Aorta (tissue), 5 donors: ENCODE data around the gene TCL1B. TPM values are rescaled to one million over a fixed set of nuclear protein-coding genes. Genes with fewer than 3 reads are reported as not detected.

Experiments
- ATAC-seq: fragments of 200-7000 bp; cut with Tn5 transposase; one replicate; pipeline ENCODE4 v1.9.1; 2022; ENCODE audit warnings: moderate library complexity; ENCODE audit not compliant: low FRiP score
- DNase-seq, 2 donors: peaks; one replicate each; pipeline ENCODE4 v3.0.0-alpha.2; 2020
- H3K27ac ChIP-seq, 2 donors: one replicate each; pipeline ENCODE4 v1.5.1; 2013; ENCODE audit warnings: low read length in 2 of 2, mild to moderate bottlenecking in 2 of 2, moderate library complexity in 2 of 2, control low read depth in 1 of 2, inconsistent platforms in 1 of 2, low read depth in 1 of 2
- H3K27me3 ChIP-seq, 2 donors: one replicate each; pipeline ENCODE4 v1.6.1; 2013; ENCODE audit warnings: control low read depth in 1 of 2, low read length in 1 of 2, mild to moderate bottlenecking in 1 of 2, moderate library complexity in 1 of 2; ENCODE audit not compliant: insufficient read depth in 2 of 2, control insufficient read depth in 1 of 2
- H3K36me3 ChIP-seq, 2 donors: one replicate each; pipeline ENCODE4 v1.6.1; 2013; ENCODE audit warnings: control low read depth in 1 of 2, low read length in 1 of 2, mild to moderate bottlenecking in 1 of 2; ENCODE audit not compliant: insufficient read depth in 2 of 2, control insufficient read depth in 1 of 2
- H3K4me1 ChIP-seq, 2 donors: one replicate each; pipeline ENCODE4 v1.6.1; 2013; ENCODE audit warnings: low read length in 2 of 2, control low read depth in 1 of 2, mild to moderate bottlenecking in 1 of 2, moderate library complexity in 1 of 2; ENCODE audit not compliant: insufficient read depth in 2 of 2, control insufficient read depth in 1 of 2
- H3K4me3 ChIP-seq, 2 donors: one replicate each; pipeline ENCODE4 v1.5.1; 2013; ENCODE audit warnings: low read length in 2 of 2, control low read depth in 1 of 2, mild to moderate bottlenecking in 1 of 2
- H3K9me3 ChIP-seq: one replicate; pipeline ENCODE4 v1.6.1; 2013; ENCODE audit warnings: mild to moderate bottlenecking, low read length; ENCODE audit not compliant: control insufficient read depth
- WGBS, 2 donors: extraction: QIAGEN DNeasy Blood & Tissue Kit; methylation state at CpG; one replicate each; pipeline ENCODE4 v1.1.7; 2013; 5-methylcytosine and 5-hydroxymethylcytosine counted together
- intact Hi-C, 2 donors: fragments of 100-400 bp; cut with DNase I; formaldehyde crosslinking; loops; one replicate each; pipeline versions ENCODE4 v1.14.2 to v1.15.0; 2022
- polyA plus RNA-seq, 2 donors: library from polyadenylated mRNA; stranded (reverse); fragments of 200-250 nt; gene quantifications; one replicate each; pipeline ENCODE4 v1.2.3, GENCODE V29; 2013
- total RNA-seq, 2 donors: library from RNA; stranded (reverse); fragmentation: NEBNext Ultra II Directional; extraction: Animal tissue kit (Norgen Biotek cat#: 25700); gene quantifications; one replicate each; pipeline ENCODE4 v1.2.1, GENCODE V29; 2021
- donor health status: healthy with polysubstance abuse.
- donor health status: Bipolar disorder and iron deficiency.
- donor health status: DM: no; HTN: no; CAD: no.
- donor health status: DM: no; HTN: no; CAD: no.
- donor health status: DM: yes; HTN: yes; CAD: no.

TCL1B gene
- total and polyA plus RNA-seq, 4 donors = not detected

- no peak for DNase-seq
- intact Hi-C loops = no loop called here
- WGBS, 2 donors = 14 to 25% methylated on average over 1 of the region's 1 CpG
Observed at GRCh38 chr14:95655461-95655860, 30.8 kb upstream of the TCL1B start.

DNA sequence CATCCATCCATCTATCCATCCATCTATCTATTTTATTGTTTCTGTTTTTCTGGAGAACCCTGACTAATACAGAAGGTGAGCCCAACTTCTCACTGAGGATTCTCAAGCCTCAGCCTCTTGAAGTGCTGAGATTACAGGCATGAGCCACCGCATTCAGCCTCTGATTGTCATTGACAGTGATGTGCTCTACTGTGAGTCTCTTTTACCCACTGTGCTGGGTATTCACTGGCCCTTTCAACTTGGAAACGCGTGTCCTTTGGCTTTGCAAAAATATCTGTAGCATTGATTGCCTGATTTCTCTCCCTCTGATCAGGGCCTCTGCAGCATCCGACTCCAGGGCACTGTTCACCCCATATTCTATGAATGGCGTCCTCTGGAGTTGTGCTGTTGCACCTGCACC, 29.6 kb upstream of the TCL1B start:
- DNase-seq (no peak), ATAC-seq (no peak)
- H3K9me3 ChIP-seq = peaks cover 2% of the 10 kb centered on the region
- no peaks in the 10 kb centered on the region for H3K4me1 ChIP-seq
- H3K36me3 ChIP-seq = no peaks in the 10 kb centered on the region
- 78 to 79% methylated on average over 5 of the region's 5 CpGs for WGBS, 2 donors
- no peaks in the 10 kb centered on the region for H3K27me3 ChIP-seq
- no peak overlapping the region for H3K27ac ChIP-seq
- intact Hi-C loops = no loop called here
- no peak overlapping the region for H3K4me3 ChIP-seq

More at GRCh38 chr14:95655461-95655860, 30.8 kb upstream of the TCL1B start:
- Histone ChIP-seq H3K36me3 (no peaks in the 10 kb centered on the region), H3K27ac (no peak overlapping the region), H3K9me3 (peaks cover 2% of the 10 kb centered on the region), H3K4me1 (no peaks in the 10 kb centered on the region), H3K27me3 (no peaks in the 10 kb centered on the region), H3K4me3 (no peak overlapping the region)
- no peak for ATAC-seq

DNA sequence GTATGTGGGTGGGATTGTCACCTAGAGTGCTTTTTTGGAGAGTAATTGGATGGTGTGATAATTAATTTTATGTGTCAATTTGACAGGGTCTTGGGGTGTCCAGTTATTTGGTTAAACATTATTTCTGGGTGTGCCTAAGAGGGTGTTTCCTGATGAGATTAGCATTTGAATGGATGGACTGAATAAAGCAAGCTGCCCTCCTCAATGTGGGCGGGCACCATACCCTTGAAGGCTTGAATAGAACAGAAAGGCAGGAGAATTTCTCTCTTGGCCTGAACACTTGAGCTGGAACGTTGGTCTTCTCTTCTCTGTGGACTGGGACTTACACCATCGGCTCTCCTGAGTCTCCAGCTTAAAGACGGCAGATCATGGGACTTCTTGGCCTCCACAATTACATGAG, 28.8 kb upstream of the TCL1B start:
- Histone ChIP-seq H3K4me3 (no peak overlapping the region), H3K36me3 (no peaks in the 10 kb centered on the region), H3K4me1 (no peaks in the 10 kb centered on the region), H3K9me3 (peaks cover 2% of the 10 kb centered on the region), H3K27ac (no peak overlapping the region), H3K27me3 (no peaks in the 10 kb centered on the region)
- no peak for DNase-seq
- no peak for ATAC-seq
- intact Hi-C loops = no loop called here
- WGBS, 2 donors = 57 to 75% methylated on average over 4 of the region's 4 CpGs

GRCh38 chr14:95659293-95659989, 26.8 kb upstream of the TCL1B start:
- no peaks in the 10 kb centered on the region for H3K27me3 ChIP-seq
- H3K4me3 ChIP-seq = no peak overlapping the region
- no peaks in the 10 kb centered on the region for H3K4me1 ChIP-seq
- 29 to 33% methylated on average over 7 of the region's 7 CpGs for WGBS, 2 donors
- no peak overlapping the region for H3K27ac ChIP-seq
- ATAC-seq = no peak
- H3K9me3 ChIP-seq = peaks cover 2% of the 10 kb centered on the region
- DNase-seq = no peak
- intact Hi-C loops = no loop called here
- H3K36me3 ChIP-seq = no peaks in the 10 kb centered on the region

DNA sequence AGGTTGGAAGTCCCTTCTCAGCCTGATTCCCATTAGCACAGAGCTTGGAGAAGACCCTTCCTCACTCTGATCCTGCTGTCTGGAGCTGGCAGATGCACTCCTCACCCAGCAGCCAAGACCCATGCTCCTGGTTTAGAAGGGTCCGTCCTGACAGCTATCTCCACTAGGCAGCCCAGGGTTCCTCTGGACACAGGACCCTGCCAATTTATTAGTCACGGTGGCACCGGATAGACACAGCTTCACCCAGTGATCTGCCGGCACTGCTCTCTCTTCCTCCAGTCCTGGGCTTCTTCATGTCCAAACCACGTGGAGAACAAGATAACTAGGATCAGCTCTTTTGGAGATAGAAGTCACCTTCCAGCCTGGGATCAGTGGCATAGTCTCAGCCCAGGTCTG, 26.2 kb upstream of the TCL1B start:
- no peak for DNase-seq
- H3K4me1 ChIP-seq = no peaks in the 10 kb centered on the region
- ATAC-seq = no peak
- intact Hi-C loops = no loop called here
- WGBS, 2 donors = 39 to 59% methylated on average over 5 of the region's 5 CpGs
- no peak overlapping the region for H3K4me3 ChIP-seq
- no peak overlapping the region for H3K27ac ChIP-seq
- peaks cover 2% of the 10 kb centered on the region for H3K9me3 ChIP-seq
- H3K36me3 ChIP-seq = no peaks in the 10 kb centered on the region
- no peaks in the 10 kb centered on the region for H3K27me3 ChIP-seq

GRCh38 chr14:95660651-95661515, 25.3 kb upstream of the TCL1B start:
- no peaks in the 10 kb centered on the region for H3K4me1 ChIP-seq
- DNase-seq (no peak), ATAC-seq (no peak)
- intact Hi-C loops = no loop called here
- H3K9me3 ChIP-seq = peaks cover 2% of the 10 kb centered on the region
- H3K27ac ChIP-seq = no peak overlapping the region
- H3K27me3 ChIP-seq = no peaks in the 10 kb centered on the region
- H3K4me3 ChIP-seq = no peak overlapping the region
- H3K36me3 ChIP-seq = no peaks in the 10 kb centered on the region
- WGBS, 2 donors = 34 to 35% methylated on average over 13 of the region's 13 CpGs

GRCh38 chr14:95662376-95663186, 23.6 kb upstream of the TCL1B start:
- DNase-seq (no peak), ATAC-seq (no peak)
- Histone ChIP-seq H3K27me3 (no peaks in the 10 kb centered on the region), H3K9me3 (no peaks in the 10 kb centered on the region), H3K4me3 (no peak overlapping the region), H3K4me1 (no peaks in the 10 kb centered on the region), H3K36me3 (no peaks in the 10 kb centered on the region), H3K27ac (no peak overlapping the region)
- intact Hi-C loops = no loop called here
- WGBS, 2 donors = 51 to 59% methylated on average over 4 of the region's 4 CpGs

DNA sequence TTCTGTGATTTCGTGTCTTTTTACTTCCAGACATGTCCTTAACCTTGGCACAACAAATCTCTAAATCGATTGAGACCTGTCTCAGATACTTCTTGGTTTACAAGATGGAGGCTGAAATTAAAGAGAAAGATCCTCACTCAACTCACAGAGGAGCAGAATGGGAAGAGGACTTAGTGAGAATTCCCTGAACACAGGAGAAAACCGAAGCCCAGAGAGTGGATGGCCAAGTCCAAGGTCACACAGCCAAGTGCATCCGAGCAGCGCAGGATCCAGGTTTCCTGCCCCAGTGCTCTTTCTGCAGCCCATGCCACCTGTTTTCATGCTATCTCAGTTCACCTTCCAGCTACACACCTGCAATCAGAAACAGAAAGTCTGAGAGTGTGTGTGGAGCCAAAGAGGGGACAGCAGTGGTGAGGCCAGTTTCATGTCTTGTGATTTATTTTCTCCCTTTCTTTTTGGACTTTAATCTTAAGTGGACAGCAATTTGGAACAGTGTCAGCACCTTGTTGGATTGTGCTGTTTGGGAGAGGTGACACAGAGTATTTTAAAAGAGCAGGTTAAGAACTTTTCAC, 22.9 kb upstream of the TCL1B start:
- DNase-seq (no peak), ATAC-seq (no peak)
- H3K36me3 ChIP-seq = no peaks in the 10 kb centered on the region
- no peaks in the 10 kb centered on the region for H3K27me3 ChIP-seq
- no peaks in the 10 kb centered on the region for H3K9me3 ChIP-seq
- H3K4me3 ChIP-seq = no peak overlapping the region
- 77 to 80% methylated on average over 5 of the region's 5 CpGs for WGBS, 2 donors
- H3K27ac ChIP-seq = no peak overlapping the region
- H3K4me1 ChIP-seq = no peaks in the 10 kb centered on the region
- intact Hi-C loops = no loop called here
